Fibroblast of villous mesenchyme (primary cell): ENCODE data around the gene TEDDM1. TPM values are rescaled to one million over a fixed set of nuclear protein-coding genes. Genes with fewer than 3 reads are reported as not detected.

Experiments used
- DNase-seq: peaks from one replicate; pipeline ENCODE4 v3.0.0-alpha.2; 2010; ENCODE audit warnings: low read depth
- H3K4me3 ChIP-seq: 2 replicates; pipeline ENCODE4 v1.5.1; 2011; ENCODE audit warnings: low read depth, mild to moderate bottlenecking, low read length
- CTCF ChIP-seq: IDR thresholded peaks from 2 replicates; pipeline ENCODE4 v1.5.1; 2012; ENCODE audit warnings: low read depth, mild to moderate bottlenecking, low read length; ENCODE audit not compliant: insufficient read depth
- total RNA-seq: library from RNA; depleted of rRNA; stranded (reverse); fragments of >200 nt; gene quantifications from 2 replicates; pipeline ENCODE4 v1.2.3, GENCODE V29; 2012

The TEDDM1 gene
- total RNA-seq, 1 donor: not detected

GRCh38 chr1:182426442-182427430 is 26.3 kb upstream of the TEDDM1 start:
- no peak overlapping the region for H3K4me3 ChIP-seq
- DNase-seq: no peak
- TF ChIP-seq CTCF: no peak

- H3K4me3 ChIP-seq: no peak overlapping the region
- no peak for DNase-seq
- TF ChIP-seq CTCF: no peak
Observed at GRCh38 chr1:182415789-182416188, 15.3 kb upstream of the TEDDM1 start.

- DNase-seq: no peak
- H3K4me3 ChIP-seq: no peak overlapping the region
- TF ChIP-seq CTCF: no peak
Observed at GRCh38 chr1:182413969-182414368, 13.5 kb upstream of the TEDDM1 start.

- no peak overlapping the region for H3K4me3 ChIP-seq
- no peak for DNase-seq
- no peak for TF ChIP-seq CTCF
Observed at GRCh38 chr1:182413486-182413885, 13.0 kb upstream of the TEDDM1 start.

GRCh38 chr1:182410620-182411273 is 10.3 kb upstream of the TEDDM1 start:
- TF ChIP-seq CTCF: no peak
- no peak for DNase-seq
- no peak overlapping the region for H3K4me3 ChIP-seq

- DNase-seq: no peak
- H3K4me3 ChIP-seq: no peak overlapping the region
- no peak for TF ChIP-seq CTCF
Observed at GRCh38 chr1:182410138-182410537, 9.7 kb upstream of the TEDDM1 start.
